Cortex of kidney (tissue), 1 donor: Measurements from ENCODE around the gene ARMC7.
"Not testable (repeated sequence)": the region's sequence is repeated elsewhere in the genome, so short reads cannot be mapped to it uniquely, and the experiment has no call there.

Experiments used
- DNase-seq: peaks from one replicate; lab custom pipeline; 2025; lab: John Stamatoyannopoulos, UW

Gene ARMC7

GRCh38 chr17:75130059-75130631 lies 20.4 kb downstream of the ARMC7 start:
- no peak for DNase-seq

GRCh38 chr17:75130632-75131277 lies 21.0 kb downstream of the ARMC7 start:
- DNase-seq: no peak

GRCh38 chr17:75131278-75132017 lies 21.7 kb downstream of the ARMC7 start, which contains the start of gene NT5C:
Gene NT5C (minus strand): TSS chr17:75131742. CDS start chr17:75131707, 35 bp downstream.
- no peak for DNase-seq

GRCh38 chr17:75132018-75133000 lies 22.5 kb downstream of the ARMC7 start:
- DNase-seq: not testable (repeated sequence)

GRCh38 chr17:75133001-75133400 lies 23.2 kb downstream of the ARMC7 start:
- DNase-seq: no peak

GRCh38 chr17:75133607-75134347 lies 24.0 kb downstream of the ARMC7 start:
- DNase-seq: not testable (repeated sequence)

GRCh38 chr17:75135452-75135851 lies 25.7 kb downstream of the ARMC7 start:
- no peak for DNase-seq

GRCh38 chr17:75135946-75136345 lies 26.2 kb downstream of the ARMC7 start:
- DNase-seq: no peak

GRCh38 chr17:75137762-75138161 lies 28.0 kb downstream of the ARMC7 start:
- DNase-seq: not testable (repeated sequence)

GRCh38 chr17:75138519-75138918 lies 28.8 kb downstream of the ARMC7 start:
- no peak for DNase-seq

GRCh38 chr17:75142236-75142971 lies 32.6 kb downstream of the ARMC7 start:
- no peak for DNase-seq

- no peak for DNase-seq
Measured at GRCh38 chr17:75144816-75145512, 35.2 kb downstream of the ARMC7 start.

- no peak for DNase-seq
Measured at GRCh38 chr17:75146592-75146991, 36.8 kb downstream of the ARMC7 start.

GRCh38 chr17:75147878-75148546 lies 38.2 kb downstream of the ARMC7 start:
- no peak for DNase-seq

- DNase-seq: no peak
Measured at GRCh38 chr17:75151930-75152329, 42.2 kb downstream of the ARMC7 start.

GRCh38 chr17:75152523-75152921 lies 42.8 kb downstream of the ARMC7 start:
- DNase-seq: no peak

GRCh38 chr17:75152922-75153779 lies 43.4 kb downstream of the ARMC7 start:
- DNase-seq: no peak

- DNase-seq: no peak
Measured at GRCh38 chr17:75153780-75154194, 44.0 kb downstream of the ARMC7 start.
